GM18519 (cell line): ENCODE data around the gene AKR1C4.

Experiments
- ATAC-seq: cut with Tn5 transposase; IDR thresholded peaks from one replicate; pipeline ENCODE4 v1.9.1; 2021; ENCODE audit warnings: mild to moderate bottlenecking, moderate library complexity; ENCODE audit not compliant: unreplicated experiment, low FRiP score

Gene AKR1C4

DNA sequence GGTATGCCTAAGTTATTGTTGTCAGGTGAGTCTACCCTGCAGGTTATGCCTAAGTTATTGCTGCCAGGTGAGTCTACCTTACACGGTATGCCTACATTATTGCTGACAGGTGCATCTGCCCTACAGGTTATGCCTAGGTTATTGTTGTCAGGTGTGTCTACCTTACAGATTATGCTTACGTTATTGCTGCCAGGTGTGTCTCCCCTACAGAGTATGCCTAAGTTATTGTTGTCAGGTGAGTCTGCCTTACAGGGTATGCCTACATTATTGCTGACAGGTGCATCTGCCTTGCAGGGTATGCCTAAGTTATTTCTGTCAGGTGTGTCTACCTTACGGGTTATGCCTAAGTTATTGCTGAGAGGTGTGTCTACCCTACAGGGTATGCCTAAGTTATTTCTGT lies 64.2 kb downstream of the AKR1C4 start:
- no peak for ATAC-seq

GRCh38 chr10:5265139-5265538 lies 68.5 kb downstream of the AKR1C4 start:
- ATAC-seq, result no peak

DNA sequence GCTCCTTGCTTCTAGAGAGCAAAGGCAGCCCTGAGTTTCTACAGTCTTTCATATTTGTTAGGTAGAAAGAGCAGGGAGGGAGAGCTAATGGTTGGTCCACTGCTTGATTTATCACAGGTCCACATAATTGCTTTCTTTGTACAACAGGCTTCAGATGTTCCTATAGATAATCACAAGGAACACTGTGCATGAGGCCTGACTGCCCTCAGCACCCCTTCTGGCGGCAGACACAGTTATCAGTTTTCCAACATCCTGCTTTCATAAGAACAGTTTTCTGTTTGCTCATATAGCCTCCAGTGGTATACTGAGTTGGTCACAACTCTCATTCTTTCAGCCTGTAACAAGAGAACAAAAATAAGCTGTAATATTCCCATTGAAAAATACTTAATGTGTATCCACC lies 69.7 kb downstream of the AKR1C4 start:
- ATAC-seq, result no peak

- no peak for ATAC-seq
Measured at GRCh38 chr10:5266804-5267203, 70.2 kb downstream of the AKR1C4 start.

DNA sequence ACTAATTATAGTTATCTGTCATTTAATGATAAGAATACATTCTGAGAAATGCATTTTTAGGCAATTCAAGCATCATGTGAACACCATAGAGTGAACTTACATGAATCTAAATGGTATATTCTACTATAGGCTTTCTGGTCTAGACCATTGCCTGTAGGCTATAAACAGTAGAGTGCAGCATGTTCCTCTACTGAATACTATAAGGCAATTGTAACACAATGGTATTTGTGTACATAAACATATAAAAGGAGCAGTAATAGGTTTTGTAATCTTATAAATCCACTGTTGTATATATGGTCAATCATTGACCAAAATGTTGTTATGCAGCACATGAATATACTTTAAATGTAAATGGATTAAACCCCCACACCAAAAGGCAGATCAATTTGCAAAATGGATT lies 71.6 kb downstream of the AKR1C4 start:
- ATAC-seq, result no peak
